Trophoblast cell (in vitro differentiated cells and primary cell): ENCODE data around the gene CEBPB.

Source experiments
- DNase-seq, 2 donors: peaks; one replicate each; pipeline ENCODE4 v3.0.0-alpha.2; 2016
- H2AFZ ChIP-seq: 2 replicates; pipeline ENCODE4 v1.6.1; 2013; ENCODE audit warnings: low read length, moderate library complexity, mild to moderate bottlenecking; ENCODE audit not compliant: insufficient read depth, poor library complexity
- H2AK5ac ChIP-seq: 2 replicates; pipeline ENCODE4 v1.6.1; 2013; ENCODE audit warnings: mild to moderate bottlenecking, low read length
- H2BK120ac ChIP-seq: 2 replicates; pipeline ENCODE4 v1.6.1; 2013; ENCODE audit warnings: low read length, mild to moderate bottlenecking, moderate library complexity; ENCODE audit not compliant: insufficient read depth, poor library complexity
- H2BK12ac ChIP-seq: 2 replicates; pipeline ENCODE4 v1.6.1; 2013; ENCODE audit warnings: mild to moderate bottlenecking, low read length, moderate library complexity
- H2BK5ac ChIP-seq: 2 replicates; pipeline ENCODE4 v1.6.1; 2013; ENCODE audit warnings: low read length, low read depth, moderate library complexity, mild to moderate bottlenecking; ENCODE audit not compliant: poor library complexity
- H3K14ac ChIP-seq: 2 replicates; pipeline ENCODE4 v1.6.1; 2013; ENCODE audit warnings: mild to moderate bottlenecking, low read length
- H3K18ac ChIP-seq: 2 replicates; pipeline ENCODE4 v1.6.1; 2013; ENCODE audit warnings: mild to moderate bottlenecking, low read length
- H3K23ac ChIP-seq: 2 replicates; pipeline ENCODE4 v1.6.1; 2013; ENCODE audit warnings: low read length
- H3K27ac ChIP-seq: 2 replicates; pipeline ENCODE4 v1.5.1; 2013; ENCODE audit warnings: low read depth, mild to moderate bottlenecking, inconsistent platforms, low read length, moderate library complexity
- H3K27me3 ChIP-seq: 2 replicates; pipeline ENCODE4 v1.6.1; 2013; ENCODE audit warnings: inconsistent platforms, mild to moderate bottlenecking, low read length, moderate library complexity; ENCODE audit not compliant: insufficient read depth
- H3K36me3 ChIP-seq, 2 experiments: 1 replicate in 1 of 2; 2 replicates in 1 of 2; pipeline ENCODE4 v1.6.1; 2013; ENCODE audit warnings: low read length in 2 of 2, mild to moderate bottlenecking in 2 of 2, moderate library complexity in 1 of 2; ENCODE audit not compliant: insufficient read depth in 2 of 2, control insufficient read depth in 1 of 2
- H3K4ac ChIP-seq: 2 replicates; pipeline ENCODE4 v1.6.1; 2013; ENCODE audit warnings: low read depth, mild to moderate bottlenecking, low read length, moderate library complexity
- H3K4me1 ChIP-seq, 2 experiments: 1 replicate in 1 of 2; 2 replicates in 1 of 2; pipeline ENCODE4 v1.6.1; 2013; ENCODE audit warnings: low read length in 2 of 2, mild to moderate bottlenecking in 2 of 2, moderate library complexity in 1 of 2; ENCODE audit not compliant: insufficient read depth in 2 of 2, control insufficient read depth in 1 of 2
- H3K4me2 ChIP-seq: 2 replicates; pipeline ENCODE4 v1.6.1; 2013; ENCODE audit warnings: inconsistent platforms, mild to moderate bottlenecking, low read length, moderate library complexity
- H3K4me3 ChIP-seq: 2 replicates; pipeline ENCODE4 v1.5.1; 2013; ENCODE audit warnings: mild to moderate bottlenecking, low read depth, low read length, inconsistent platforms
- H3K79me1 ChIP-seq: one replicate; pipeline ENCODE4 v1.6.1; 2013; ENCODE audit warnings: low read length
- H3K79me2 ChIP-seq: 2 replicates; pipeline ENCODE4 v1.6.1; 2013; ENCODE audit warnings: low read length, mild to moderate bottlenecking; ENCODE audit not compliant: control insufficient read depth, insufficient read depth, poor library complexity
- H3K9ac ChIP-seq: 2 replicates; pipeline ENCODE4 v1.6.1; 2013; ENCODE audit warnings: mild to moderate bottlenecking, low read length
- H3K9me3 ChIP-seq: 2 replicates; pipeline ENCODE4 v1.6.1; 2013; ENCODE audit warnings: low read depth, mild to moderate bottlenecking, control low read depth, inconsistent platforms, low read length; ENCODE audit not compliant: insufficient read depth
- H4K12ac ChIP-seq: 2 replicates; pipeline ENCODE4 v1.6.1; 2013; ENCODE audit warnings: low read depth, mild to moderate bottlenecking, low read length, moderate library complexity
- H4K8ac ChIP-seq: 2 replicates; pipeline ENCODE4 v1.6.1; 2013; ENCODE audit warnings: low read depth, mild to moderate bottlenecking, low read length, moderate library complexity
- H4K91ac ChIP-seq: one replicate; pipeline ENCODE4 v1.6.1; 2013; ENCODE audit warnings: low read depth, mild to moderate bottlenecking, low read length, moderate library complexity
- WGBS: extraction: QIAGEN DNeasy Blood & Tissue Kit; methylation state at CpG from one replicate; pipeline ENCODE4 v1.1.7; 2013; ENCODE audit warnings: missing lambda C conversion rate; ENCODE audit not compliant: insufficient read length, insufficient coverage; ENCODE audit errors: extremely low coverage; 5-methylcytosine and 5-hydroxymethylcytosine counted together

Gene CEBPB

DNA sequence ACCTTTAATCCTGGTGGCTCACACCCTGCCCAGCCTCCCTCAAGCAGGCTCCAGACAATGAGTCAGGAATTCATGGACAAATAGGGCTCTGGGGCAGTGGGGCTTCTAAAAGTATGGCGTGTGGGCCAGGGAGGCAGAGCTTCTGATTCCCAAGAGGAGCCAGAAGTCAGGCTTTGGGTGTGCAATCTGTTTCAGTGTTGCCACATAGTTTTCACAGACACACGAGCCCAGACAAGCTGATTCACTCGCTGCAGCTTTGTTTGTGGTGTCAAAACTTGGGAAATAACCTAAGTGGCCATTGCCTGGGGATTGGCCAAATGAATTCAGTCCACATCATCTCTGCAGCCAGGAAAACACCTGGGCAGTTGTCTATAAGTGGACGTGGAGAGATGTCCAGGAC, 46.3 kb upstream of the CEBPB start:
- H3K9ac ChIP-seq: no peak overlapping the region
- peaks cover 70 to 74% of the 10 kb centered on the region in 2 experiments for H3K36me3 ChIP-seq
- H3K4ac ChIP-seq: peak overlapping the region; percentile 41
- H3K4me3 ChIP-seq: no peak overlapping the region
- H3K23ac ChIP-seq: no peak overlapping the region
- H3K9me3 ChIP-seq: peaks cover 2% of the 10 kb centered on the region
- no peak overlapping the region for H2BK5ac ChIP-seq
- H4K12ac ChIP-seq: no peak overlapping the region
- H3K27ac ChIP-seq: peak overlapping the region; percentile 57
- peaks cover 42% of the 10 kb centered on the region for H3K79me2 ChIP-seq
- peak; percentile 85 to 93 for DNase-seq
- no peak overlapping the region for H4K8ac ChIP-seq
- H3K14ac ChIP-seq: no peak overlapping the region
- H3K4me2 ChIP-seq: no peak overlapping the region
- no peak overlapping the region for H2BK120ac ChIP-seq
- H3K4me1 ChIP-seq: peaks cover 40 to 48% of the 10 kb centered on the region in 2 experiments
- no peak overlapping the region for H2AK5ac ChIP-seq
- no peak overlapping the region for H2BK12ac ChIP-seq
- H3K79me1 ChIP-seq: peaks cover 2% of the 10 kb centered on the region
- H4K91ac ChIP-seq: no peak overlapping the region
- no peak overlapping the region for H3K18ac ChIP-seq
- H2AFZ ChIP-seq: no peak overlapping the region
- H3K27me3 ChIP-seq: no peaks in the 10 kb centered on the region
- WGBS: no CpG with 5 or more reads among the region's 4 CpGs

DNA sequence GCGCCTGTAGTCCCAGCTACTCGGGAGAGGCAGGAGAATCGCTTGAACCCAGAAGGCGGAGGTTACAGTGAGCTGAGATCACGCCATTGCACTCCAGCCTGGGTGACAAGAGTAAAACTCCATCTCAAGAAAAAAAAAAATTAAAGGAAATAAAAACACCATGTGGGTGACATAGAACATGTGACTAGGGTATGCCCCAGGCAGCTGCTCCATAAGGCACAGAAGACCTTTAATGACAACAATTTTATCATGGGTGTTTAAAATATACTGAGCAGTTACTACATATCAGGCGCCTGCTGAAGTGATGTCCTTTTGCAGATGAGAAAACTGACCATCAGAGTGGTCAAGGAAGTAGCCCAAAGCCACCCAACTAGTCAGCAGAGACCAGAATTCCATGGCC, 45.1 kb upstream of the CEBPB start:
- Histone ChIP-seq H4K8ac (no peak overlapping the region), H3K23ac (no peak overlapping the region), H2AFZ (no peak overlapping the region), H3K9me3 (peaks cover 2% of the 10 kb centered on the region), H2BK12ac (no peak overlapping the region), H3K4ac (peak overlapping the region; percentile 37), H4K12ac (no peak overlapping the region), H3K79me2 (peaks cover 47% of the 10 kb centered on the region), H3K4me2 (no peak overlapping the region), H2BK120ac (no peak overlapping the region), H4K91ac (no peak overlapping the region), H3K18ac (no peak overlapping the region), H3K4me3 (no peak overlapping the region), H3K36me3 (peaks cover 71 to 73% of the 10 kb centered on the region in 2 experiments), H3K4me1 (peaks cover 46 to 54% of the 10 kb centered on the region in 2 experiments), H2BK5ac (no peak overlapping the region), H3K27ac (no peak overlapping the region), H3K14ac (no peak overlapping the region), H3K9ac (no peak overlapping the region), H2AK5ac (no peak overlapping the region), H3K79me1 (peaks cover 7% of the 10 kb centered on the region), H3K27me3 (no peaks in the 10 kb centered on the region)
- no peak for DNase-seq
- WGBS: no CpG with 5 or more reads among the region's 6 CpGs

DNA sequence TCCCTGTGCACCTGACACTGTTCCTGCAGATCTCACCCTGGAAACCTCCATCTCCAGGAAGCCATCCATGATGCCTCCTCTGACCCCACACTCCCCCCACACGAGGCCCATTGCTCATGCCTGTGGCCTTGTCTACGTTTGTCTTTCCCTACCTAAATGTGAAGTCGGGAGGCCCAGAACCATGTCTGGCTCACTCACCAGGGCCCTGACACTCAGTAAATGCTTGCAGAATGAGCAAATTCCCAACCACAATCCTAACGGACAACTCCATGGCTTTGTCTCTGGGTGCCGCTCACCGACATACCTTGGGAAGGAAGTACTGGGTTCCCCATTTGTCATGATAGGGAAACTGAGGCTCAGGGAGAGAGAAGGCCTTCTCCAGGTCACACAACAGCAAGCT, 44.4 kb upstream of the CEBPB start:
- H2AFZ ChIP-seq: no peak overlapping the region
- no peak overlapping the region for H3K9ac ChIP-seq
- no peak overlapping the region for H3K18ac ChIP-seq
- H2BK5ac ChIP-seq: no peak overlapping the region
- H3K79me2 ChIP-seq: peaks cover 47% of the 10 kb centered on the region
- H4K8ac ChIP-seq: no peak overlapping the region
- H3K4me3 ChIP-seq: no peak overlapping the region
- H3K4ac ChIP-seq: peak overlapping the region; percentile 37
- H3K4me2 ChIP-seq: no peak overlapping the region
- H4K12ac ChIP-seq: no peak overlapping the region
- WGBS: no CpG with 5 or more reads among the region's 6 CpGs
- peaks cover 65 to 67% of the 10 kb centered on the region in 2 experiments for H3K36me3 ChIP-seq
- H3K14ac ChIP-seq: no peak overlapping the region
- H3K23ac ChIP-seq: no peak overlapping the region
- no peak for DNase-seq
- H4K91ac ChIP-seq: no peak overlapping the region
- H3K9me3 ChIP-seq: peaks cover 2% of the 10 kb centered on the region
- H3K79me1 ChIP-seq: peaks cover 13% of the 10 kb centered on the region
- no peak overlapping the region for H2AK5ac ChIP-seq
- H2BK120ac ChIP-seq: no peak overlapping the region
- H3K27ac ChIP-seq: peak overlapping the region; percentile 1
- no peaks in the 10 kb centered on the region for H3K27me3 ChIP-seq
- no peak overlapping the region for H2BK12ac ChIP-seq
- peaks cover 48 to 59% of the 10 kb centered on the region in 2 experiments for H3K4me1 ChIP-seq

DNA sequence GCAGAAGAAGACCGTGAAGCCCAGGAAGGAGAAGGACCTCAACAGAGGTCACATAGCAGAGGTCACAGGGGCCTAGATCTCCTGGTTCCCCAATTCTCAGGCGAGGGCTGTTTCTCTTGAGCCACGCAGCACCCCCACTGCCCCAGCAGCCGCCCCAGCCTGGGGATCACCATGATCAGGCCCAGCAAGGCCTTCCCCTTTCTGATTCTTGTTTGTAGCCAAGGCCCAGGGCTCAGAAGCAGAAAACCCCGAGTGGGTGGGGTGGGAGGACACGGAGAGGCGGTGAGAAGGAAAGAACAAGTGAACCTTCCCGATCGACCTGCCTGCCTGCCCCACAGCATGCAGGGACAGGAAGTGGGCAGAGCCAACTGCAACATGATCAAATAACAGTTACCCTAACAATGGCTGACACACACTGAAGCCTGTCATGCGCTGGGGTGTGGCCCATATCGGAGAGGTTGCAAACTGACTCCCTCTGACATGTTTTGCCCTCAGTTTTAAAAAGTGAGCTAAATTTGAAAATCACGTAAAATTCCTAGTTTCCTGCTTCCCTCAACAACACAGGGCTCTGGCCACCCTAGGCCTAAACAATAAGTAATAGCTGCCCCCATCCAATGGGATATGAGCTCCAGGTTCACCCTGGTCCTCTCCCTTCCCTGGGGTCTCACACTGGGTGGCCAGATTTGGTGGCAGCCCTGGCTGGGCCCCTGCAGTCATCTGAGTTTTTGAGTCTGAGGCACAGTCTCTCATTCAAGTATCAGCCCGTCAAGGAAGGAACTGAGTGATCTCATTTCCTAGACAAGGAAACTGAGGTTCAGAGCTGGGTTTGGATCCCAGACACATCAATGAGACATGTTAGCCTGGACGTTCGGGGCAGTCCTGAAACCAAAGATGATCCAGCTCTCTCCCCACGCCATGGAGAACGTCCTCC, 43.6 kb upstream of the CEBPB start:
- H3K9ac ChIP-seq: no peak overlapping the region
- H4K12ac ChIP-seq: no peak overlapping the region
- no peak overlapping the region for H3K4me2 ChIP-seq
- H3K79me2 ChIP-seq: peaks cover 50% of the 10 kb centered on the region
- H2AFZ ChIP-seq: no peak overlapping the region
- no peak overlapping the region for H2BK12ac ChIP-seq
- H3K4me3 ChIP-seq: no peak overlapping the region
- H3K9me3 ChIP-seq: peaks cover 2% of the 10 kb centered on the region
- no peak overlapping the region for H2AK5ac ChIP-seq
- no peak overlapping the region for H3K18ac ChIP-seq
- H3K27me3 ChIP-seq: no peaks in the 10 kb centered on the region
- peaks cover 19% of the 10 kb centered on the region for H3K79me1 ChIP-seq
- no peak overlapping the region for H3K14ac ChIP-seq
- peak overlapping the region; percentile 61 for H3K4ac ChIP-seq
- peak overlapping the region; percentile 12 for H4K91ac ChIP-seq
- H3K36me3 ChIP-seq: peaks cover 57 to 60% of the 10 kb centered on the region in 2 experiments
- H4K8ac ChIP-seq: no peak overlapping the region
- no peak overlapping the region for H2BK120ac ChIP-seq
- H3K23ac ChIP-seq: no peak overlapping the region
- no CpG with 5 or more reads among the region's 17 CpGs for WGBS
- peak in 1 of 2 donors; percentile 30 for DNase-seq
- H3K4me1 ChIP-seq: peaks cover 51 to 64% of the 10 kb centered on the region in 2 experiments
- H3K27ac ChIP-seq: peak overlapping the region; percentile 1
- H2BK5ac ChIP-seq: peak overlapping the region; percentile 22
